SK-MEL-5 (cell line): ENCODE measurements around the gene LRMDA. TPM values are rescaled to one million over a fixed set of nuclear protein-coding genes. Genes with fewer than 3 reads are reported as not detected.
"Not testable (repeated sequence)": the region's sequence is repeated elsewhere in the genome, so short reads cannot be mapped to it uniquely, and the experiment has no call there.

Source experiments
- DNase-seq: peaks from one replicate; pipeline ENCODE4 v3.0.0-alpha.2; 2016; ENCODE audit warnings: low read depth, low spot score
- in situ Hi-C: cut with HindIII; loops from 2 replicates; pipeline ENCODE4 v1.10.0; 2016; ENCODE audit warnings: low sequenced_read_pairs, high pct_unique_total_duplicates, low pct_unique_long_range_greater_than_20kb
- total RNA-seq: library from RNA; depleted of rRNA; stranded (reverse); fragments of >200 nt; shearing (Covaris generic); gene quantifications from 2 replicates; pipeline ENCODE4 v1.2.3, GENCODE V29; 2014

LRMDA gene
- total RNA-seq, 1 experiment from 2014 or later: 25.2 TPM

- no peak for DNase-seq
- in situ Hi-C loops: no loop called here
These were observed 74.5 kb downstream of the LRMDA start for GRCh38 chr10:75505840-75506506.

- in situ Hi-C loops: no loop called here
- no peak for DNase-seq
These were observed 75.5 kb downstream of the LRMDA start for GRCh38 chr10:75506930-75507329.

GRCh38 chr10:75507469-75507868 lies 76.0 kb downstream of the LRMDA start:
- no peak for DNase-seq
- in situ Hi-C loops: no loop called here

- DNase-seq: no peak
- in situ Hi-C loops: no loop called here
These were observed 76.9 kb downstream of the LRMDA start for GRCh38 chr10:75508239-75508813.

- no peak for DNase-seq
- in situ Hi-C loops: no loop called here
These were observed 77.4 kb downstream of the LRMDA start for GRCh38 chr10:75508814-75509306.

- DNase-seq: no peak
- in situ Hi-C loops: no loop called here
These were observed 78.3 kb downstream of the LRMDA start for GRCh38 chr10:75509706-75510105.

- DNase-seq: no peak
- in situ Hi-C loops: no loop called here
These were observed 79.6 kb downstream of the LRMDA start for GRCh38 chr10:75511011-75511410.

GRCh38 chr10:75512203-75512933 lies 80.9 kb downstream of the LRMDA start:
- DNase-seq: no peak
- in situ Hi-C loops: no loop called here

GRCh38 chr10:75513292-75513885 lies 82.0 kb downstream of the LRMDA start:
- in situ Hi-C loops: no loop called here

GRCh38 chr10:75514830-75515229 lies 83.4 kb downstream of the LRMDA start:
- in situ Hi-C loops: no loop called here
- DNase-seq: no peak

More at GRCh38 chr10:75513292-75513885, 82.0 kb downstream of the LRMDA start:
- DNase-seq: no peak

- in situ Hi-C loops: not testable (repeated sequence)
These were observed 84.7 kb downstream of the LRMDA start for GRCh38 chr10:75516154-75516553.

GRCh38 chr10:75519213-75519612 lies 87.8 kb downstream of the LRMDA start:
- in situ Hi-C loops, DNase-seq: not testable (repeated sequence)

More at GRCh38 chr10:75516154-75516553, 84.7 kb downstream of the LRMDA start:
- not testable (repeated sequence) for DNase-seq

- in situ Hi-C loops, DNase-seq: not testable (repeated sequence)
These were observed 89.9 kb downstream of the LRMDA start for GRCh38 chr10:75521194-75521829.

GRCh38 chr10:75525067-75525466 lies 93.6 kb downstream of the LRMDA start:
- no peak for DNase-seq
- in situ Hi-C loops: no loop called here

- in situ Hi-C loops: no loop called here
- DNase-seq: no peak
These were observed 94.2 kb downstream of the LRMDA start for GRCh38 chr10:75525646-75526045.

- no peak for DNase-seq
- in situ Hi-C loops: no loop called here
These were observed 96.1 kb downstream of the LRMDA start for GRCh38 chr10:75527542-75527941.

GRCh38 chr10:75528392-75528791 lies 97.0 kb downstream of the LRMDA start:
- no peak for DNase-seq
- in situ Hi-C loops: no loop called here

GRCh38 chr10:75530299-75530698 lies 98.9 kb downstream of the LRMDA start:
- in situ Hi-C loops: no loop called here
- DNase-seq: no peak
